GM21723 (cell line): ENCODE measurements around the gene ARHGEF3.
"Not testable (repeated sequence)": the region's sequence is repeated elsewhere in the genome, so short reads cannot be mapped to it uniquely, and the experiment has no call there.

Experiments
- ATAC-seq: cut with Tn5 transposase; IDR thresholded peaks from one replicate; pipeline ENCODE4 v1.9.1; 2021; ENCODE audit warnings: mild to moderate bottlenecking, moderate library complexity; ENCODE audit not compliant: unreplicated experiment

The ARHGEF3 gene

GRCh38 chr3:56742887-56743286 lies 58.9 kb downstream of the ARHGEF3 start:
- no peak for ATAC-seq

GRCh38 chr3:56739036-56739435 lies 62.7 kb downstream of the ARHGEF3 start:
- no peak for ATAC-seq

- ATAC-seq, result no peak
Observed at GRCh38 chr3:56737006-56737405, 64.7 kb downstream of the ARHGEF3 start.

GRCh38 chr3:56732109-56732508 lies 69.6 kb downstream of the ARHGEF3 start:
- no peak for ATAC-seq

GRCh38 chr3:56725175-56725574 lies 76.6 kb downstream of the ARHGEF3 start:
- peak; percentile 98 for ATAC-seq

- ATAC-seq, result no peak
Observed at GRCh38 chr3:56724676-56725075, 77.1 kb downstream of the ARHGEF3 start.

- ATAC-seq, result no peak
Observed at GRCh38 chr3:56720849-56721248, 80.9 kb downstream of the ARHGEF3 start.

- not testable (repeated sequence) for ATAC-seq
Observed at GRCh38 chr3:56718809-56719208, 82.9 kb downstream of the ARHGEF3 start.

- ATAC-seq, result no peak
Observed at GRCh38 chr3:56711344-56711743, 90.4 kb downstream of the ARHGEF3 start.

GRCh38 chr3:56707412-56707811 lies 94.3 kb downstream of the ARHGEF3 start:
- ATAC-seq, result not testable (repeated sequence)

- ATAC-seq, result no peak
Observed at GRCh38 chr3:56706629-56707028, 95.1 kb downstream of the ARHGEF3 start.

GRCh38 chr3:56704706-56705105 lies 97.0 kb downstream of the ARHGEF3 start:
- no peak for ATAC-seq

GRCh38 chr3:56702490-56703315 lies 99.0 kb downstream of the ARHGEF3 start:
- peak; percentile 63 for ATAC-seq

- ATAC-seq, result no peak
Observed at GRCh38 chr3:56700151-56700550, 101.6 kb downstream of the ARHGEF3 start.

- no peak for ATAC-seq
Observed at GRCh38 chr3:56694867-56695683, 106.7 kb downstream of the ARHGEF3 start.

- no peak for ATAC-seq
Observed at GRCh38 chr3:56693750-56694149, 108.0 kb downstream of the ARHGEF3 start.

- ATAC-seq, result peak; percentile 86
Observed at GRCh38 chr3:56692520-56693433, 109.0 kb downstream of the ARHGEF3 start.

- not testable (repeated sequence) for ATAC-seq
Observed at GRCh38 chr3:56692001-56692365, 109.8 kb downstream of the ARHGEF3 start.

- no peak for ATAC-seq
Observed at GRCh38 chr3:56691165-56692000, 110.4 kb downstream of the ARHGEF3 start.

GRCh38 chr3:56689303-56689702 lies 112.4 kb downstream of the ARHGEF3 start:
- ATAC-seq, result no peak
